A673 (cell line): ENCODE results near the gene CARMIL1. TPM values are rescaled to one million over a fixed set of nuclear protein-coding genes. Genes with fewer than 3 reads are reported as not detected.

Experiments used
- BruUV-seq: library from RNA; stranded (reverse); fragments of 400-500 nt; replicated peaks from 2 replicates; lab custom pipeline; 2021; lab: Mats Ljungman, UMichigan
- CTCF ChIA-PET: fragments of 300-600 bp; sonication (Branson Sonifier 250); formaldehyde crosslinking; loops from one replicate; lab custom pipeline; 2022; ENCODE audit warnings: antibody characterized with exemption; lab: Charles Lee
- POLR2A ChIA-PET: fragments of 300-600 bp; sonication (Branson Sonifier 250); formaldehyde crosslinking; loops from one replicate; lab custom pipeline; 2022; ENCODE audit warnings: antibody characterized with exemption; ENCODE audit not compliant: low non-redundant PET; lab: Charles Lee
- DNase-seq: peaks from one replicate; pipeline ENCODE4 v3.0.0-alpha.2; 2015; ENCODE audit warnings: low spot score
- H3K27ac ChIP-seq: fragments of 200-600 bp; sonication (generic); 2 replicates; pipeline ENCODE4 v1.5.1; 2016; ENCODE audit warnings: mixed run types, low read depth, mild to moderate bottlenecking, mixed read lengths, antibody characterized with exemption, low read length; ENCODE audit not compliant: poor library complexity, severe bottlenecking
- H3K27me3 ChIP-seq: fragments of 200-600 bp; sonication (generic); replicated peaks from 2 replicates; pipeline ENCODE4 v1.6.1; 2017; ENCODE audit warnings: mixed run types, low read depth, mild to moderate bottlenecking, mixed read lengths, antibody characterized with exemption, low read length; ENCODE audit not compliant: insufficient read depth, poor library complexity
- H3K36me3 ChIP-seq: fragments of 200-600 bp; sonication (generic); 2 replicates; pipeline ENCODE4 v1.6.1; 2016; ENCODE audit warnings: mixed run types, mild to moderate bottlenecking, mixed read lengths, antibody characterized with exemption, low read length; ENCODE audit not compliant: insufficient read depth, poor library complexity, severe bottlenecking
- H3K4me1 ChIP-seq: fragments of 200-600 bp; sonication (generic); 2 replicates; pipeline ENCODE4 v1.6.1; 2017; ENCODE audit warnings: mixed run types, mild to moderate bottlenecking, mixed read lengths, antibody characterized with exemption, low read length; ENCODE audit not compliant: insufficient read depth, poor library complexity, severe bottlenecking
- H3K4me3 ChIP-seq: fragments of 200-600 bp; sonication (generic); 2 replicates; pipeline ENCODE4 v1.5.1; 2016; ENCODE audit warnings: low read depth, mixed run types, mild to moderate bottlenecking, mixed read lengths, low read length; ENCODE audit not compliant: poor library complexity, severe bottlenecking
- H3K9me3 ChIP-seq: fragments of 200-600 bp; sonication (generic); 2 replicates; pipeline ENCODE4 v1.6.1; 2016; ENCODE audit warnings: mixed run types, low read depth, mild to moderate bottlenecking, mixed read lengths, antibody characterized with exemption, low read length; ENCODE audit not compliant: poor library complexity, severe bottlenecking
- CTCF ChIP-seq: fragments of 300-800, 200-600 bp; sonication (generic); conservative IDR thresholded peaks from 2 replicates; pipeline ENCODE4 v1.5.1; 2017; ENCODE audit warnings: low read depth, mild to moderate bottlenecking, antibody characterized with exemption, low read length, moderate library complexity, mixed read lengths
- EZH2 ChIP-seq: fragments of 200-600 bp; sonication (generic); IDR thresholded peaks from 2 replicates; pipeline ENCODE4 v1.6.1; 2017; ENCODE audit warnings: borderline replicate concordance, low read depth, mild to moderate bottlenecking, mixed read lengths, antibody characterized with exemption, low read length; ENCODE audit not compliant: poor library complexity, severe bottlenecking
- intact Hi-C: fragments of 100-400 bp; cut with micrococcal nuclease; formaldehyde crosslinking; loops from one replicate; pipeline ENCODE4 v1.10.0; 2022; ENCODE audit not compliant: unreplicated experiment
- total RNA-seq: library from RNA; stranded (reverse); gene quantifications from 2 replicates; pipeline ENCODE4 v1.2.3, GENCODE V29; 2021

The CARMIL1 gene
- total RNA-seq, 1 experiment from 2014 or later = 7.2 TPM

- BruUV-seq = no TSS peak
- H3K36me3 ChIP-seq = no peaks in the 10 kb centered on the region
- POLR2A ChIA-PET = no interaction called here
- H3K27me3 ChIP-seq = no peaks in the 10 kb centered on the region
- H3K4me3 ChIP-seq = no peak overlapping the region
- DNase-seq = no peak
- peaks cover 38% of the 10 kb centered on the region for H3K4me1 ChIP-seq
- CTCF ChIA-PET = no interaction called here
- no peak overlapping the region for H3K27ac ChIP-seq
- TF ChIP-seq EZH2 (no peak), CTCF (no peak)
- H3K9me3 ChIP-seq = no peaks in the 10 kb centered on the region
- intact Hi-C loops = no loop called here
These were observed 53.5 kb downstream of the CARMIL1 start for GRCh38 chr6:25332655-25333071.

GRCh38 chr6:25333471-25333870, 54.3 kb downstream of the CARMIL1 start:
- ChIA-PET POLR2A (no interaction called here), CTCF (no interaction called here)
- no TSS peak for BruUV-seq
- no peaks in the 10 kb centered on the region for H3K27me3 ChIP-seq
- no peaks in the 10 kb centered on the region for H3K9me3 ChIP-seq
- H3K4me3 ChIP-seq = no peak overlapping the region
- H3K36me3 ChIP-seq = no peaks in the 10 kb centered on the region
- H3K4me1 ChIP-seq = peaks cover 38% of the 10 kb centered on the region
- no peak overlapping the region for H3K27ac ChIP-seq
- intact Hi-C loops = no loop called here
- DNase-seq = no peak
- TF ChIP-seq CTCF (no peak), EZH2 (no peak)

GRCh38 chr6:25334793-25335192, 55.6 kb downstream of the CARMIL1 start:
- POLR2A ChIA-PET = no interaction called here

More at GRCh38 chr6:25334793-25335192, 55.6 kb downstream of the CARMIL1 start:
- no peak for TF ChIP-seq EZH2
- no peak for TF ChIP-seq CTCF
- H3K27me3 ChIP-seq = no peaks in the 10 kb centered on the region
- H3K27ac ChIP-seq = no peak overlapping the region
- DNase-seq = no peak
- intact Hi-C loops = no loop called here
- no TSS peak for BruUV-seq
- no peaks in the 10 kb centered on the region for H3K9me3 ChIP-seq
- H3K4me1 ChIP-seq = peaks cover 38% of the 10 kb centered on the region
- no peaks in the 10 kb centered on the region for H3K36me3 ChIP-seq
- CTCF ChIA-PET = no interaction called here
- no peak overlapping the region for H3K4me3 ChIP-seq
